CD4-positive, alpha-beta T cell treated with Interleukin-1 beta for 1 hour (primary cell): Measurements from ENCODE around the gene WBP2.

Source experiments
- DNase-seq, 2 donors: peaks; one replicate each; pipeline ENCODE4 v3.0.0-alpha.2; 2020 to 2022

WBP2 gene

GRCh38 chr17:75843577-75844529, 11.3 kb downstream of the WBP2 start, which contains the start of gene UNC13D:
Gene UNC13D, minus strand, starts transcription at chr17:75844404. Its CDS starts 67 bp downstream, at chr17:75844337.
- peak; percentile 72 to 73 for DNase-seq

DNA sequence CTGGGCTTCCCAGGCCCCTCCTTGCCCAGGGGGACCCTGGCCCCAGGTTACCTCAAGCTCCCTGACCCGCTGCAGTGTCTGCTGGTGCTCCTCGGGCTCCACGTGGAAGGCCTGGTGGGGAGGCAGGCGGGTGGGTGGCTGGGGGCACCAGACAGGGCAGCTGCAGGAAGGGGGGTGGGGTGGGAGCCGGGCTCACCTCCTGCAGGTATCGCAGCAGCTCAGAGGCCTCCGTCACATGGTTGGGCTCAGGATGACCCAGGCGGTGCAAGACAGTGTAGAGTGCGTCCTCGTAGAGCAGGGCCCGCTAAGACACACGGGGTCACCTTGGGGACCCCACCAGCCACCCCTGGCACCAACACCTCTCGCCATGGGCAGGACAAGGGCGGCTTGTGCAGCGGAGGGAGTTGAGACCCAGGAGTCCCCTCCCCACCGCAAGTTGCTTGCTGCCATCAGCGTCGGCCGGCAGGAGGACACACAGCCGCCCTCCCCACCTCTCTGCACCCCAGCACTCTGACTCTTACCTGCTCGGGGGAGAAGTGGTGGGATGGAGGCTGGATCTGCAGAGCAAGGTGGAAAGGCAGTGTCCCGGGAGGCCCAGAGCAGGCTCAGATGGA, 12.1 kb downstream of the WBP2 start:
- DNase-seq: peak; percentile 35 to 37

DNA sequence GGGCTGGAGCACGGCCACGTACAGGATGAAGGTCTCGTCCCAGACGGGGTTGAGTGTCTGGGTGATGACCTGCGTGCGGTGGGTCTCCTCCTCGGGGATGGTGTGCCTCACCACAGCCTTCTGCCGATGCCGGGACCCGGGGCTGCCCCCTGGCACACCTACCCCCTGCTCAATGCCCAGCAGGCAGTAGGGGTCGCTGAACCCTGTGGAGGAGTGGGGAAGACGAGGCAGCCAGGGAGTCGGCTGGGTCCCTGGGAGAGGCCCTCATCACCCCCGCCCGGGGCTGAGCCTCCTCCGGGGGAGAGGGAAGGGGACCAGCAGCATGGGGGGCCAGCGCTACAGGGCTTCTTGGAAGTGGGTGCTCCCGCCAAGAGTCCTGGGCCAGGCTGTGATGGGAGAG, 12.7 kb downstream of the WBP2 start:
- no peak for DNase-seq

DNA sequence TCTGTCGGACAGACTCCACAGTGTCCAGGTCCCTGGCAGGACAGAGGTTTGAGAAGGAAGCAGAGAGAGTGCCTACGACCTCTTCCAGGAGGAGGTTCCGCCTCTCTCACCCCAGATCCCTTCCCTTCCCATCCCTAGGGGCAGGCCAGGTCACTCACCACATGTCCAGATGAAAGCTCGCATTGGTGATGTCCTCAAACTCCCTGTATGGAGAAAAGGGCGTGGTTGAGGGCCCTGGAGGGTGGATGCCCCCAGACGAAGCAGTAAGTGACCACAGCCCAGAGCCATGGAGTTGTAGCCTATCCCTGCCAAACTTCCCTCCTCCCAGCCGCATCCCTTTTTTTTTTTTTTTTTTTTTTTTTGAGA, 14.4 kb downstream of the WBP2 start:
- DNase-seq: no peak

DNA sequence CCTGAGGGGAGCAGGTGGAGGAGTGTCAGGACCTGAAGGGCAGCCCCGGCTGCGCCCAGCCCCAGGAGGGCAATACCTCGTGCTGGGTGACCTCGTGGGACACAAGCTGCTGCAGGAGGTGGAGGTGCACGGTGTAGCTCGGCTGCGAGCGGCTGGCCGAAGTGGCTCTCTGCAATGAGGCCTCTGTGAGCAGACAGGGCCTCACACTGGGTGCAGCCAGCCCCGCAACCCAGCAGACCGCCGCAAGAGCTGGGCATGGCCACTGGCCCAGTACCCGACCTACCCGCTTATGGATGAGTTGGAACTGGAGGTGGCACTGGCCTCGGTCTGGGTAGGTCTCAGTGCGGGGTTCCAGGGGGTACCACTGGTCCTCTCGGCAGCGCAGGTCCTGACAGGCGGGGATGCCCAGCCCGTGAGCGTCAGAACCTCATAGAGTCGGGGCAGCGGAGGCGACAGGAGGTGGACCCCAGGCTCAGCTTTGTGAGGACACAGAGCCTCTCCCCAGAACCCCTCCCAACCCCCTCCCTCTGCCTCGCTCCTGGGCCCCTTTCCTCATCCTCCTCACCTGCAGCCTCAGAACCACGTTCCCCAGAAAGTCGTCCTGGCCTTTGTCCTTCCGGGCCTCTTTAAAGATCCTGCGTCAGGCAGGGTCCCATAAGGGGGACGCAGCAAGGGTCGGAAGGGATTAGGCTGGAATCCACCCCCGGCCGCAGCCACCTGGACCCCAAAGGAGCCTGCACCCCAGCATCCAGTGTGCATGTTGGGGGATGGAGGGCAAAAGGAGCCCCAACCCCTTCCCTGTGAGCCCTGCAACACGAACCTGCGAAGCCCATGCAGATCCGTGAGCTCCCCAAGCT, 15.0 kb downstream of the WBP2 start:
- DNase-seq: no peak

DNA sequence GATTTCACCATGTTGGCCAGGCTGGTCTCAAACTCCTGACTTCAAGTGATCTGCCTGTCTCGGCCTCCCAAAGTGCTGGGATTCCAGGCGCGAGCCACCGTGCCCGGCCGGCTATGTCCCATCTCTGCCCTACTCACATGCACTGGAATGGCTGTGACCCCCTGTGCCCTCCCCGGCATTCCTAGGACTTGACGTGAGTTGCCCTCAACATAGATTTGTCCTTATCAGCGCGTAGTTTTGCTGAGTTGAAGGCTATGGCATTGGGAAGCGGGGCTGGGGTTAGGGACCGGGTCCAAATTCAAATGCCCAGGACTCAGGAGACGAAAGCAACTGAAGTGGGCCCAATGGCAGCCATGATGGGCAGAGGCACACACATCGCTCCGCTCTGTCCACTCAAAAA, 16.7 kb downstream of the WBP2 start:
- no peak for DNase-seq

GRCh38 chr17:75837899-75838298, 17.2 kb downstream of the WBP2 start:
- DNase-seq: no peak

- DNase-seq: no peak
Measured at GRCh38 chr17:75836605-75837004, 18.5 kb downstream of the WBP2 start.

DNA sequence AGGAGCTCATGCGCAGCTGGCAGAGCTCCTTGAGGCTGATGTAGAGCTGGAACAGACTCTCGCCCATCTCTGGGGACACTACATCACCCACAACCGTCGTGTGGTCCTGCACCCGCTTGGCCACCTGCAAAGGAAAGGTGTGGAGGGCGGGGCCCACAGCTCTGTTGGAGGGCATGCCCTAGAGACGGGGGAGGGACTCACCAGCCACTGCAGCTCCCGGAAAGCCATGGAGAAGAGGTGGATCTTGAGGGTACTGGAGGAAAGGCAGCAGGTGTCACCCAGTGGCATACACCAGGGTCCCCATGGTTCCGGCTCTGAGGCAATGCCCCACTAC, 19.5 kb downstream of the WBP2 start:
- DNase-seq: no peak

GRCh38 chr17:75834928-75835653, 20.0 kb downstream of the WBP2 start:
- DNase-seq: no peak

DNA sequence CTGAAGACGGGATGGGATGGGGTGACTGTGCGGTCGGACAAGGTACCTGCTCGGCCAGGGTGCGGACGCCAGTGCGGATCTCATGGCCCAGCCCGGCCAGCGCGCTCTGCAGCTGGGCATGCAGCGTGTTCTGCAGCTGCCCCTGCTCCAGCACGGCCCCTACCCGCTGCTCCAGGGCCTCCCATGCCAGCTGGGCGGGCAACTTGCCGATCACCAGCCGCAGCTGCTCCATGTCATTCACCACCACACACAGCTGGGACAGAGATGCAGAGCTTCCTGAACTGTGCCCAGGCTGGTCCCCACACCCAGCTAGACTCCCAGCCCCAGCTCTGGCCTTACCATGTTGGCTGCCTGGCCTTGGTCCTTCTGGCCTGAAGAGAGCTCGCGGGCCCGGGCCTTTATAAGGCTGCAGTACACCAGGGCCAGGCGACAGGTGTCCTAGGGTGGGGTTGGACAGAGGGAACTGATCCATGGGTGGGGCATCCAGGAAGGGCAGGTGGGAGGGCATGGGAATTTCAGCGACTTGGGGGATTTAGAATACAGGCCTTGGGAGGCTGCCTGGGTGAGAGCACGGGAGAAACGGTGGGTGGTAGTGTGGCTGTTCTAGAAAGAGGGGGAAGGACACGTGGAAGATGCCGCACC, 20.7 kb downstream of the WBP2 start:
- DNase-seq: no peak

GRCh38 chr17:75832652-75833400, 22.3 kb downstream of the WBP2 start:
- DNase-seq: peak; percentile 17 to 49

- peak; percentile 62 to 69 for DNase-seq
Measured at GRCh38 chr17:75832164-75832651, 22.9 kb downstream of the WBP2 start.

DNA sequence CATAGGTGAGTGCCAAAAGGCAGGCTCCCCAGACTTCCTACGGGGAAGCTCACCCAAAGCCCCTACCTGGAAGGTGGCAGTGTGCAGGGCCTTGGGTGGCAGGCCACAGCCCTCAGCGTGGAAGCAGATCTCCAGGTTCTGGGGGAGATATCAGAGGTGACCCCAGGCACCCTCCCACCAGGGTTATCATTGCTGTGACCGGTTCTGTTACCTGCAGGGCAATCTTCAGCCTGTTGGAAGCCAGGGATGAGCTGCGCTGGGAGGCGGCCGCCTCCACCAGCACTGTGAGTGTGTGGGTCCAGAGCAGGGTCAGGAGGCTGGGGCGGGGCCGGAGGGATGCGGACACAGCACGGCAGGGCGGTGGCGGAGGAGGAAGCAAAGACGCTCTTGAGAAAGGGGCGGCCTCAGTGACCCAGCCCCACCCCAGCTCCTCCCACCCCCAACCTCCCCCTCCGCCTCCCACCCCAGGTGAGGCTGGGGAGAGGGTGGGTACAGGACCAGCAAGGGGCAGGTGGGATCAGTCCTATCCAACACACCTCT, 24.0 kb downstream of the WBP2 start:
- no peak for DNase-seq

GRCh38 chr17:75830164-75831031, 24.7 kb downstream of the WBP2 start:
- peak; percentile 26 to 29 for DNase-seq

GRCh38 chr17:75829747-75830146, 25.4 kb downstream of the WBP2 start:
- DNase-seq: no peak

- no peak for DNase-seq
Measured at GRCh38 chr17:75828741-75829140, 26.4 kb downstream of the WBP2 start.

DNA sequence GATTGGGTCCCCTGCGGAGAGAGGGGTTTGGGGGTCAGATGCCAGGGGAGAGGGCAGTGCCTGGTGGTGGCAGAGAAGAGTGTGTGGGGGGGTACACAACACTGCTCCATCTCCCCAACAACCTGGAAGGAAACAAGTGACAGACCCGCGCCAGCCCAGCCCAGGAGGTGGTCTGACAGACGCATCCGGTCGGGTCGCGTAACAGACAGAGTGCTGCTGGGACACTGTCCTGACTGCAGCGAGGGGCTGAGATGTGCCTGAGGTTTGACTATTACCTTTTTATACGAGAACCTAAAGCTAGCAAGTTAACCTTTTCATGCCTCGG, 27.1 kb downstream of the WBP2 start:
- DNase-seq: no peak

- peak; percentile 66 to 79 for DNase-seq
Measured at GRCh38 chr17:75827308-75828075, 27.6 kb downstream of the WBP2 start.
